HuH-7 (cell line): Measurements from ENCODE around the gene SAC3D1.

ENCODE experiments used
- DNase-seq: peaks from one replicate; pipeline ENCODE4 v3.0.0; 2011; ENCODE audit warnings: low spot score

The SAC3D1 gene

GRCh38 chr11:65060913-65061408 is 20.0 kb downstream of the SAC3D1 start:
- no peak for DNase-seq

- no peak for DNase-seq
Measured at GRCh38 chr11:65063532-65063931, 22.5 kb downstream of the SAC3D1 start.

- DNase-seq, result no peak
Measured at GRCh38 chr11:65064847-65065240, 23.8 kb downstream of the SAC3D1 start.

- DNase-seq, result no peak
Measured at GRCh38 chr11:65065851-65066250, 24.8 kb downstream of the SAC3D1 start.

GRCh38 chr11:65066315-65066714 is 25.3 kb downstream of the SAC3D1 start:
- DNase-seq, result no peak

- no peak for DNase-seq
Measured at GRCh38 chr11:65066805-65067291, 25.8 kb downstream of the SAC3D1 start.

- no peak for DNase-seq
Measured at GRCh38 chr11:65067446-65067845, 26.4 kb downstream of the SAC3D1 start.

GRCh38 chr11:65069217-65069616 is 28.2 kb downstream of the SAC3D1 start:
- DNase-seq, result peak; percentile 35

- DNase-seq, result no peak
Measured at GRCh38 chr11:65071907-65072630, 31.1 kb downstream of the SAC3D1 start.

GRCh38 chr11:65072631-65072966 is 31.6 kb downstream of the SAC3D1 start:
- DNase-seq, result no peak

GRCh38 chr11:65077451-65077850 is 36.4 kb downstream of the SAC3D1 start:
- no peak for DNase-seq

- peak; percentile 66 for DNase-seq
Measured at GRCh38 chr11:65078151-65078550, 37.1 kb downstream of the SAC3D1 start.

GRCh38 chr11:65078786-65079342 is 37.9 kb downstream of the SAC3D1 start:
- DNase-seq, result no peak

GRCh38 chr11:65083134-65083833 is 42.3 kb downstream of the SAC3D1 start:
- no peak for DNase-seq

GRCh38 chr11:65083834-65084597 is 43.0 kb downstream of the SAC3D1 start, which contains the start of the genes CDCA5 and ZFPL1:
Gene CDCA5 (minus strand): TSS chr11:65084040. CDS start chr11:65083978, 62 bp downstream.
Gene ZFPL1 (plus strand): TSS chr11:65084222. CDS start chr11:65084699, 477 bp downstream.
- peak; percentile 94 for DNase-seq

- no peak for DNase-seq
Measured at GRCh38 chr11:65084598-65085375, 43.8 kb downstream of the SAC3D1 start.

- no peak for DNase-seq
Measured at GRCh38 chr11:65085446-65085845, 44.4 kb downstream of the SAC3D1 start.

GRCh38 chr11:65086809-65087208 is 45.8 kb downstream of the SAC3D1 start:
- no peak for DNase-seq

GRCh38 chr11:65087216-65087615 is 46.2 kb downstream of the SAC3D1 start:
- DNase-seq, result no peak

- no peak for DNase-seq
Measured at GRCh38 chr11:65087827-65088226, 46.8 kb downstream of the SAC3D1 start.

GRCh38 chr11:65089621-65090020 is 48.6 kb downstream of the SAC3D1 start:
- DNase-seq, result no peak
